Epithelial cell of proximal tubule (primary cell): ENCODE data around the gene CCR3. TPM values are rescaled to one million over a fixed set of nuclear protein-coding genes. Genes with fewer than 3 reads are reported as not detected.

ENCODE experiments used
- DNase-seq: peaks from one replicate; pipeline ENCODE4 v3.0.0-alpha.2; 2011; ENCODE audit warnings: low read depth
- H3K4me3 ChIP-seq: 2 replicates; pipeline ENCODE4 v1.5.1; 2011; ENCODE audit warnings: low read depth, mild to moderate bottlenecking, low read length
- total RNA-seq: library from RNA; depleted of rRNA; stranded (reverse); fragments of >200 nt; gene quantifications from 2 replicates; pipeline ENCODE4 v1.2.3, GENCODE V29; 2015
- TF ChIP-seq, protein P1 (sequence below): conservative IDR thresholded peaks from 2 replicates; pipeline ENCODE4 v1.5.1; 2012; ENCODE audit warnings: low read depth, mild to moderate bottlenecking, low read length

The CCR3 gene
- total RNA-seq, 1 donor from 2014 or later, result not detected

DNA sequence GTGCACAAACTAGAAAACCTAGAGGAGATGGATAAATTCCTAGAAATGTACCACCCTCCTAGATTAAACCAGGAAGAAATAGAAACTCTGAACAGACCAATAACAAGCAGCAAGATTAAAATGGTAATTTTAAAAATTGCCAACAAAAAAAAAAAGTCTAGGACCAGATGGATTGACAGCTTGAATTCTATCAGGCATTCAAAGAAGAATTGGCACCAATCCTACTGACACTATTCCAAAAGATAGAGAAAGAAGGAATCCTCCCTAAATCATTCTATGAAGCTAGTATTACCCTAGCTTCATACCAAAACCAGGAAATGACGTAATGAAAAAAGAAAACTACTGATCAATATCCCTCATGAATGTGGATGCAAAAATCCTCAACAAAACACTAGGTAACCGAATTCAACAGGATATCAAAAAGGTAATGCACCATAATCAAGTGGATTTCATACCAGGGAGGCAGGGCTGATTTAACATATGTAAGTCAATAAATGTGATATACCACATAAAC is 24.0 kb upstream of the CCR3 start:
- H3K4me3 ChIP-seq, result no peak overlapping the region
- no peak for DNase-seq
- TF ChIP-seq, protein P1, sequence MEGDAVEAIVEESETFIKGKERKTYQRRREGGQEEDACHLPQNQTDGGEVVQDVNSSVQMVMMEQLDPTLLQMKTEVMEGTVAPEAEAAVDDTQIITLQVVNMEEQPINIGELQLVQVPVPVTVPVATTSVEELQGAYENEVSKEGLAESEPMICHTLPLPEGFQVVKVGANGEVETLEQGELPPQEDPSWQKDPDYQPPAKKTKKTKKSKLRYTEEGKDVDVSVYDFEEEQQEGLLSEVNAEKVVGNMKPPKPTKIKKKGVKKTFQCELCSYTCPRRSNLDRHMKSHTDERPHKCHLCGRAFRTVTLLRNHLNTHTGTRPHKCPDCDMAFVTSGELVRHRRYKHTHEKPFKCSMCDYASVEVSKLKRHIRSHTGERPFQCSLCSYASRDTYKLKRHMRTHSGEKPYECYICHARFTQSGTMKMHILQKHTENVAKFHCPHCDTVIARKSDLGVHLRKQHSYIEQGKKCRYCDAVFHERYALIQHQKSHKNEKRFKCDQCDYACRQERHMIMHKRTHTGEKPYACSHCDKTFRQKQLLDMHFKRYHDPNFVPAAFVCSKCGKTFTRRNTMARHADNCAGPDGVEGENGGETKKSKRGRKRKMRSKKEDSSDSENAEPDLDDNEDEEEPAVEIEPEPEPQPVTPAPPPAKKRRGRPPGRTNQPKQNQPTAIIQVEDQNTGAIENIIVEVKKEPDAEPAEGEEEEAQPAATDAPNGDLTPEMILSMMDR, result no peak

DNA sequence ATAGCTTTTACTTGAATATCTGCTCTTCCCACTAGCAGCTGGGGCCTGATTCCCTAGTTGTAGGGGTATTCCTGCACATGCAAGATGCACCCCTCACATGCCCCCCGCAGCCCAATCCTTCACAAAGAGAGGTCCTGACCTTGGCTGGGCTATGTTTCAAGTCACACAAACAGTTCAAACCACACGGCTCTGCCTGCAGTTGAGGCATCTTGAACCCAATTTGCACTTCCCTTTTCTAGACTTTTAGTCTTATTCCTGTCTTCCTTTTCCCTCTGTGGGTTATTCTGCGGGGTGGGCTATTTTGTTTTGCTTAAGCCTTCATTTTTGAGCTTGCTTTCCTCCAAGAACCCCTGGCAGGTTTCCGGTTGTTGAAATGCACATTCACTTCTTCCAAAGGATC is 20.9 kb upstream of the CCR3 start:
- DNase-seq, result no peak
- TF ChIP-seq, protein P1, result no peak

DNA sequence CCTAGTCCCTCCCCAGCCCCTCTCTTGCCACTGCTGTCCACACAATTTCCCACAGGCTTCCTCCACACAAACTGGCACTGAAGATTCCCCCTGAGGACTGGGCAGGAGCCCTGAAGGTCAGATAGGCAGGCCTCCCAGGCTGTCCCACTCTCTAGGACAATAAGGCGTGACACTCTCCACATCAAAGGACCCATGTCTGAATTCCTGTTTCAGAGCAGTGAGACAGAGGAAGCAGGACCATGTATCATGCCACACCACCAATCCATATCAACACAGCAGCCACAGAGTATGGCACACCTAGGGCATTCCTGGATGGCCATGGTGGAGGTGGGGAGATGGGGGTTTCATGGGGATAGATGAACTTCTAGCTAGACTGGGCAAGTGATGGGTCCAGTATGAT is 20.3 kb upstream of the CCR3 start:
- no peak overlapping the region for H3K4me3 ChIP-seq
- no peak for DNase-seq
- TF ChIP-seq, protein P1, result no peak

More for the DNA sequence above, 20.9 kb upstream of the CCR3 start:
- no peak overlapping the region for H3K4me3 ChIP-seq

DNA sequence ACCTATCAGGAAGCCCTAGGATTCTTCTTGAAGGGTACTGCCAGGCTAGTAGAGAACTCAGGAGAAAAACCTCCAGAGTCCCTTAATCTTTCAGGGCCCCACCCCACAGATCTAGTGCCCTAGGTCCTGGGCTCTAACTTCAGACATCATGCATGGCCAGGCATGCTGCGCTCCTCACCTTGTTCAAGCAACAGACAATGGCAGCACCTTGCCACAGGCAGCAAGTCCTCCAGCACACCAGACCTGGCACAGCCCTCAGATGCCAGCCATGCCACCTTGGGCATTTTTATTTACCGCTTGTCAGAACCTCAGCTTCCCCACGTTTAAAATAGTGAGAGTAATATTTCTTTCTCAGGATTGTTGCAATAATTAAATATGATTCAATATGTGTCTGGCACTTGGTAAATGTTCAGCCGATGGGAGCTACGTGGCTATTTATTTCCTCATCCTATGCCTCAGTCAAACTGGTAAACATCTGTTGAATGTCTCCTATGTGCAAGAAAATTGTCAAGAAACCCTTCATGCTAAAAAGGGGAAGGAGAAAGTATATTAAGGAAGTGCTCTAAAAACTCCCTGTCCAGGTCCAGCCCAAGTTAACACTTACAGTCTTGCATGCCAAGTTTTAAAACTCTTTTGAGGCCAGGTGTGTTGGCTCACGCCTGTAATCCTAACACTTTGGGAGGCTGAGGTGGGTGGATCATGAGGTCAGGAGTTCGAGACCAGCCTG is 19.7 kb upstream of the CCR3 start:
- TF ChIP-seq, protein P1, result no peak
- no peak overlapping the region for H3K4me3 ChIP-seq
- DNase-seq, result no peak

DNA sequence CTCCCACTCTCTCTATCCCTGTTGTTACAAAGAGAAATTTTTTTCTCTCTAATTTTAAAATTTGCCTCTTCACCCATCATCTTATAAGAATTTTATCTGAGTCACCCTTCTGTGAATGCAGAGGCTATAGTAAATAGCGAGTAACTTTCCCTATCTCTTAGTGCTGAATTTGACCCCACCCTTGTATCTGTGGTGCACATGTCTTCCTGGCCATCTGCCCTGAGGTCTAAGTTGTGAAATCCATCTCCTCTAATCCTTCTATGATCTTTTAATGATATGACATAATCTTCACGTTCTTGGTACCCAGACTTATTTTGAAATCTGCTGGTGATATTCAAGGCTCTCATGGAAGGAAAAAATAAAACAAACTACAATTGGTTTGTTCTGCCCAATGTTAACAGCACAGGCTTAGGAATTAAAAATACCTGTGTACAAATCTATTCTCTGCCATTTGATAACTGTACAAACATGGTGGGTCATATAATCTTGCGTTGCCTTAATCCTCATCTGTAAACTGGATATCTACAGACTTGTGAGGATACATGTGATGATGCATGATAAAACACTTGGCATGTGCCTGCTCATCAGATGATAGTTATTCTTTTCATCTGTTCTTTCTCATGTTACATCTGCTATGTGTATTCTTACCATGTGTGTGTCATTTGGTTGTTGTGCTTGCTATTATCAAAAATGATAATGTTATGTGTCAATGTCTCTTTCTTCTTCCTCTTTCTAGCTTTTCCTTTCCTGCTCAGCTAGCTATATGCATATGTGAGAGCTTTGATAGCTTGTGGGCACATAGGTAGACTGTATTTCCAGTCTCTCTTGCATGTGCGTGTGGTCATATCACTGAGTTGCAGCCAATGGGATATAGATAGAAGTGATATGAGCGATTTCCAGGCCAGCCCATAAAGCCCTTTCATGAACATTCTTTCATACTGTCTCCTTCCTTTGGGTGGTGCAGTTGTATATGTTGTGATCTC is 13.7 kb upstream of the CCR3 start:
- no peak overlapping the region for H3K4me3 ChIP-seq
- no peak for DNase-seq
- TF ChIP-seq, protein P1, result no peak

DNA sequence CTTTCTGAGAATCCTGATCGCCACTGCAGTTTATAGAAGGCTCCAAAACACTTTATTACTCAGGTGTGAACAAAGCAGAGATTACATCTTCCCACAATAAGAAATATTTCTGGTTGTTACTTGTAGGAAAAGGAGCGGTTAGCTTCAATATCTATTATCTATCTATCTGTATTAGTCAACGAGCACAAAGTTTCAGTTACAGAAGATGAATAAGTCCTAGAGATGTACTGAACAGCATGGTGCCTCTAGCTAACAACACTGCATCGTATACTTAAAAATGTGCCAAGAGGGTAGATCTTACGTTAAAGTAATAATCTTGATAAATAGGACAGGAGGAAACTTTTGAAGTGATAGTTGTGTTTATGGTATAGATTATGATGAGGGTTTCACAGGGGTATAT is 10.9 kb upstream of the CCR3 start:
- TF ChIP-seq, protein P1, result no peak
- DNase-seq, result no peak
- no peak overlapping the region for H3K4me3 ChIP-seq
